Loucy (cell line): ENCODE results near the gene NDC80.

Experiments
- H2AFZ ChIP-seq: fragments of 200-600 bp; sonication (generic); 2 replicates; pipeline ENCODE4 v1.6.0; 2016; ENCODE audit warnings: antibody characterized with exemption, mild to moderate bottlenecking, low read length, moderate library complexity
- H3F3A ChIP-seq: fragments of 200-600 bp; 2 replicates; pipeline ENCODE4 v1.6.0; 2016; ENCODE audit warnings: antibody characterized with exemption, low read depth, mild to moderate bottlenecking
- H3K27me3 ChIP-seq: fragments of 200-600 bp; sonication (generic); 2 replicates; pipeline ENCODE4 v1.6.1; 2014; ENCODE audit warnings: low read length, mild to moderate bottlenecking; ENCODE audit not compliant: insufficient read depth, poor library complexity, severe bottlenecking
- H3K36me3 ChIP-seq: fragments of 200-600 bp; sonication (generic); 2 replicates; pipeline ENCODE4 v1.6.1; 2016; ENCODE audit warnings: low read length; ENCODE audit not compliant: insufficient read depth
- H3K4me1 ChIP-seq: fragments of 200-600 bp; sonication (generic); 2 replicates; pipeline ENCODE4 v1.5.1; 2014; ENCODE audit warnings: low read length, mild to moderate bottlenecking; ENCODE audit not compliant: insufficient read depth, poor library complexity, severe bottlenecking
- H3K4me2 ChIP-seq: fragments of 200-600 bp; sonication (generic); 2 replicates; pipeline ENCODE4 v1.6.0; 2014; ENCODE audit warnings: antibody characterized with exemption, low read length, low read depth, mild to moderate bottlenecking; ENCODE audit not compliant: poor library complexity, severe bottlenecking
- H3K4me3 ChIP-seq: fragments of 200-600 bp; sonication (generic); 2 replicates; pipeline ENCODE4 v1.5.1; 2014; ENCODE audit warnings: low read length, mild to moderate bottlenecking, mixed read lengths; ENCODE audit not compliant: poor library complexity, severe bottlenecking
- H3K79me2 ChIP-seq: fragments of 200-600 bp; sonication (generic); 2 replicates; pipeline ENCODE4 v1.6.1; 2014; ENCODE audit warnings: low read length; ENCODE audit not compliant: insufficient read depth
- H3K9ac ChIP-seq: fragments of 200-600 bp; sonication (generic); 2 replicates; pipeline ENCODE4 v1.6.0; 2014; ENCODE audit warnings: mild to moderate bottlenecking, low read depth, low read length, moderate library complexity; ENCODE audit not compliant: poor library complexity, severe bottlenecking
- H3K9me2 ChIP-seq: fragments of 200-600 bp; sonication (generic); replicated peaks from 2 replicates; pipeline ENCODE4 v1.6.1; 2016; ENCODE audit warnings: low read depth, low read length, mixed read lengths
- H3K9me3 ChIP-seq: fragments of 200-600 bp; sonication (generic); 2 replicates; pipeline ENCODE4 v1.6.1; 2014; ENCODE audit warnings: mild to moderate bottlenecking, antibody characterized with exemption, low read length, low read depth; ENCODE audit not compliant: insufficient read depth
- H4K20me1 ChIP-seq: fragments of 200-600 bp; sonication (generic); 2 replicates; pipeline ENCODE4 v1.6.0; 2014; ENCODE audit warnings: antibody characterized with exemption, low read length, mild to moderate bottlenecking; ENCODE audit not compliant: insufficient read depth, poor library complexity, severe bottlenecking
- EZH2phosphoT487 ChIP-seq: fragments of 200-600 bp; IDR thresholded peaks from 2 replicates; pipeline ENCODE4 v1.6.1; 2018; ENCODE audit warnings: antibody characterized with exemption, mild to moderate bottlenecking, moderate library complexity, borderline replicate concordance
- TF ChIP-seq, protein P1 (sequence below): fragments of 200-600 bp; sonication (generic); conservative IDR thresholded peaks from 2 replicates; pipeline ENCODE4 v1.5.1; 2014; ENCODE audit warnings: mild to moderate bottlenecking, antibody characterized with exemption, low read length

NDC80 gene

DNA sequence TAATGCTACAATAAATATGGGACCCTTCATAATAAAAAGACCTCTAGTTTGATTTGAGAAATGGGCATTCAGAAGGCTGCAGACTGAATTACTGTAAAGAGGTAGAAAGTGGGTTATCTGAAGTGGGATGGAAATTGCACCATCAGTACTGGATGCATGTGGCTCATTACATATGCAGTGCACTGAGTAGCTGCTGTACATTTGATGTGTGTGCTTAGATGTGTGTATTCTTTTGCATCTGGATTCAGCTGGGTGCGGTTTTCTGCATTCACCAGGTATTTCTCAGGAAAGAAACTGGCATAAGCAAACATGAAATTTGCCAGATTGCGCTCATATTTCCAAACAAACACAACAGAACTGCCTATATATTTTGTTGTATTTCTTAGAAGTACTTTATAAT lies 38.2 kb downstream of the NDC80 start:
- H3K79me2 ChIP-seq = peaks cover 8% of the 10 kb centered on the region; the same call in 1 of the 2 replicates
- H3K36me3 ChIP-seq = peaks cover 73% of the 10 kb centered on the region
- H3K4me3 ChIP-seq = no peak overlapping the region
- no peak overlapping the region for H2AFZ ChIP-seq
- no peak for TF ChIP-seq EZH2phosphoT487
- TF ChIP-seq, protein P1, sequence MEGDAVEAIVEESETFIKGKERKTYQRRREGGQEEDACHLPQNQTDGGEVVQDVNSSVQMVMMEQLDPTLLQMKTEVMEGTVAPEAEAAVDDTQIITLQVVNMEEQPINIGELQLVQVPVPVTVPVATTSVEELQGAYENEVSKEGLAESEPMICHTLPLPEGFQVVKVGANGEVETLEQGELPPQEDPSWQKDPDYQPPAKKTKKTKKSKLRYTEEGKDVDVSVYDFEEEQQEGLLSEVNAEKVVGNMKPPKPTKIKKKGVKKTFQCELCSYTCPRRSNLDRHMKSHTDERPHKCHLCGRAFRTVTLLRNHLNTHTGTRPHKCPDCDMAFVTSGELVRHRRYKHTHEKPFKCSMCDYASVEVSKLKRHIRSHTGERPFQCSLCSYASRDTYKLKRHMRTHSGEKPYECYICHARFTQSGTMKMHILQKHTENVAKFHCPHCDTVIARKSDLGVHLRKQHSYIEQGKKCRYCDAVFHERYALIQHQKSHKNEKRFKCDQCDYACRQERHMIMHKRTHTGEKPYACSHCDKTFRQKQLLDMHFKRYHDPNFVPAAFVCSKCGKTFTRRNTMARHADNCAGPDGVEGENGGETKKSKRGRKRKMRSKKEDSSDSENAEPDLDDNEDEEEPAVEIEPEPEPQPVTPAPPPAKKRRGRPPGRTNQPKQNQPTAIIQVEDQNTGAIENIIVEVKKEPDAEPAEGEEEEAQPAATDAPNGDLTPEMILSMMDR = no peak
- H3K4me2 ChIP-seq = no peak overlapping the region
- no peak overlapping the region for H3K9ac ChIP-seq
- no peaks in the 10 kb centered on the region for H3K9me3 ChIP-seq
- H3F3A ChIP-seq = peaks cover 8% of the 10 kb centered on the region
- peaks cover 20% of the 10 kb centered on the region for H3K4me1 ChIP-seq
- no peaks in the 10 kb centered on the region for H4K20me1 ChIP-seq
- no peaks in the 10 kb centered on the region for H3K27me3 ChIP-seq
- no peaks in the 10 kb centered on the region for H3K9me2 ChIP-seq

GRCh38 chr18:2610549-2610948 lies 39.2 kb downstream of the NDC80 start:
- TF ChIP-seq, protein P1 = no peak
- Histone ChIP-seq H3K9me2 (no peaks in the 10 kb centered on the region), H4K20me1 (no peaks in the 10 kb centered on the region), H3K4me2 (no peak overlapping the region), H3K79me2 (peaks cover 8% of the 10 kb centered on the region; the same call in 1 of the 2 replicates), H3K9me3 (no peaks in the 10 kb centered on the region), H3F3A (peaks cover 4% of the 10 kb centered on the region), H3K36me3 (peaks cover 82% of the 10 kb centered on the region), H3K9ac (no peak overlapping the region), H3K4me3 (no peak overlapping the region), H3K4me1 (peaks cover 10% of the 10 kb centered on the region), H2AFZ (no peak overlapping the region), H3K27me3 (no peaks in the 10 kb centered on the region)

DNA sequence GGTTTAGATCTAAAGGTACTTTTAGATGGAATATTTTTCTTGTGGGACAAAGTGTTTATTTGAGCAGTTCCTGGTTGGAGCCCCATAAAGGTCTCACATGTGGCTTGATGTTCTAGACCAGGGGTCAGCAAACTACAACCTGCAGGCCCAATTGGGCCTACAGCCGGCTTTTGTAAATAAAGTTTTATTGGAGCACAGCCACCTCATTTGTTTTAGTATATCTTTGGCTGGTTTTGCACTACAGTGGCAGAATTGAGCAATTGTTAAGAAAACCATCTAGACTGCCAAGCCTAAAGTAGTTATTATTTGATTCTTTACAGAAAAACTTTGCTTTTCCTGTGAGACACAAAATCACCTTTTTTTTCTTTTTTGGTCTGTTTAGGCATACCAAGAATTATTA lies 41.6 kb downstream of the NDC80 start:
- H3K79me2 ChIP-seq = no peaks in the 10 kb centered on the region
- H2AFZ ChIP-seq = no peak overlapping the region
- no peaks in the 10 kb centered on the region for H3K9me3 ChIP-seq
- H3K27me3 ChIP-seq = no peaks in the 10 kb centered on the region
- TF ChIP-seq EZH2phosphoT487 = no peak
- TF ChIP-seq, protein P1 = no peak
- no peak overlapping the region for H3K4me2 ChIP-seq
- H4K20me1 ChIP-seq = no peaks in the 10 kb centered on the region
- H3K9ac ChIP-seq = no peak overlapping the region
- H3K4me3 ChIP-seq = no peak overlapping the region
- no peaks in the 10 kb centered on the region for H3K4me1 ChIP-seq
- H3K36me3 ChIP-seq = peaks cover 86% of the 10 kb centered on the region
- H3K9me2 ChIP-seq = no peaks in the 10 kb centered on the region
- H3F3A ChIP-seq = no peaks in the 10 kb centered on the region
